Calu3 (cell line): ENCODE data around the gene PSMD1. TPM values are rescaled to one million over a fixed set of nuclear protein-coding genes. Genes with fewer than 3 reads are reported as not detected.

Experiments used
- BruUV-seq: library from RNA; stranded (reverse); fragments of 400-500 nt; replicated peaks from 2 replicates; lab custom pipeline; 2021; lab: Mats Ljungman, UMichigan
- CTCF ChIA-PET: fragments of 300-600 bp; sonication (Branson Sonifier 250); formaldehyde crosslinking; loops from one replicate; lab custom pipeline; 2022; ENCODE audit warnings: antibody characterized with exemption; lab: Charles Lee
- DNase-seq: peaks from one replicate; pipeline ENCODE4 v3.0.0; 2022
- H3K27ac Mint-ChIP-seq: one replicate; pipeline ENCODE4 v1.8.0; 2022; ENCODE audit warnings: mixed read lengths; ENCODE audit not compliant: unreplicated experiment
- H3K27me3 Mint-ChIP-seq: one replicate; pipeline ENCODE4 v1.8.0; 2022; ENCODE audit warnings: mixed read lengths; ENCODE audit not compliant: unreplicated experiment
- H3K36me3 Mint-ChIP-seq: one replicate; pipeline ENCODE4 v1.8.0; 2022; ENCODE audit warnings: mild to moderate bottlenecking, moderate library complexity, mixed read lengths; ENCODE audit not compliant: insufficient read depth, unreplicated experiment
- H3K4me1 Mint-ChIP-seq: one replicate; pipeline ENCODE4 v1.8.0; 2022; ENCODE audit warnings: mild to moderate bottlenecking, low read depth, mixed read lengths; ENCODE audit not compliant: unreplicated experiment
- H3K4me3 Mint-ChIP-seq: one replicate; pipeline ENCODE4 v1.8.0; 2022; ENCODE audit warnings: mild to moderate bottlenecking, low read depth, moderate library complexity, mixed read lengths; ENCODE audit not compliant: unreplicated experiment
- H3K9me3 Mint-ChIP-seq: one replicate; pipeline ENCODE4 v1.8.0; 2022; ENCODE audit warnings: low read depth, mixed read lengths; ENCODE audit not compliant: unreplicated experiment
- intact Hi-C: fragments of 100-400 bp; cut with micrococcal nuclease; formaldehyde crosslinking; loops from one replicate; pipeline ENCODE4 v1.10.0; 2022; ENCODE audit not compliant: unreplicated experiment
- total RNA-seq: library from RNA; stranded (reverse); gene quantifications from 2 replicates; pipeline ENCODE4 v1.2.3, GENCODE V29; 2022
- TF ChIP-seq, protein P1 (sequence below): fragments of 200-600 bp; IDR thresholded peaks from one replicate; pipeline ENCODE4 v1.8.0; 2022; ENCODE audit warnings: antibody characterized with exemption; ENCODE audit not compliant: unreplicated experiment

The PSMD1 gene
- total RNA-seq, 1 experiment from 2014 or later = 135 TPM

DNA sequence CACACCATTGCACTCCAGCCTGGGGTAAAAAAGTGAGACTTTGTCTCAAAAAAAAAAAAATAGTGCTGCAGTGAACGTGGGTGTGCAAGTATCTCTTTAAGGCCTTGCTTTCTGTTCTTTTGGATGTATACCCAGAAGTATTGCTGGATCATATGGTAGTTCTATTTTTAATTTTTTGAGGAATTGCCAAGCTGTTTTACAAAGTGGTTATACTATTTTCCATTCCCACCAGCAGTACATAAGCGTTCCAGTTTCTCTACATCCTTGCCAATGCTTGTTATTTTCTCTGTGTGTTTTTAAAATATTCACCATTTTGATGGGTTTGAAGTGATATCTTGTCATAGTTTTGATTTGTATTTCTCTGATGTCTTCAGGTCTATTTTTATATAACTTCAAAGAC is 154.8 kb downstream of the PSMD1 start:
- CTCF ChIA-PET = interaction anchor here (0.8 kb wide), 1 partner anchor 240 kb away, joined by 3 read pairs; no protein-coding TSS in a partner anchor
- no peak overlapping the region for H3K4me3 Mint-ChIP-seq
- DNase-seq = no peak
- TF ChIP-seq, protein P1, sequence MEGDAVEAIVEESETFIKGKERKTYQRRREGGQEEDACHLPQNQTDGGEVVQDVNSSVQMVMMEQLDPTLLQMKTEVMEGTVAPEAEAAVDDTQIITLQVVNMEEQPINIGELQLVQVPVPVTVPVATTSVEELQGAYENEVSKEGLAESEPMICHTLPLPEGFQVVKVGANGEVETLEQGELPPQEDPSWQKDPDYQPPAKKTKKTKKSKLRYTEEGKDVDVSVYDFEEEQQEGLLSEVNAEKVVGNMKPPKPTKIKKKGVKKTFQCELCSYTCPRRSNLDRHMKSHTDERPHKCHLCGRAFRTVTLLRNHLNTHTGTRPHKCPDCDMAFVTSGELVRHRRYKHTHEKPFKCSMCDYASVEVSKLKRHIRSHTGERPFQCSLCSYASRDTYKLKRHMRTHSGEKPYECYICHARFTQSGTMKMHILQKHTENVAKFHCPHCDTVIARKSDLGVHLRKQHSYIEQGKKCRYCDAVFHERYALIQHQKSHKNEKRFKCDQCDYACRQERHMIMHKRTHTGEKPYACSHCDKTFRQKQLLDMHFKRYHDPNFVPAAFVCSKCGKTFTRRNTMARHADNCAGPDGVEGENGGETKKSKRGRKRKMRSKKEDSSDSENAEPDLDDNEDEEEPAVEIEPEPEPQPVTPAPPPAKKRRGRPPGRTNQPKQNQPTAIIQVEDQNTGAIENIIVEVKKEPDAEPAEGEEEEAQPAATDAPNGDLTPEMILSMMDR = no peak
- no peaks in the 10 kb centered on the region for H3K4me1 Mint-ChIP-seq
- no peaks in the 10 kb centered on the region for H3K27me3 Mint-ChIP-seq
- intact Hi-C loops = no loop called here
- no TSS peak for BruUV-seq
- H3K9me3 Mint-ChIP-seq = no peaks in the 10 kb centered on the region
- no peaks in the 10 kb centered on the region for H3K36me3 Mint-ChIP-seq
- no peak overlapping the region for H3K27ac Mint-ChIP-seq

DNA sequence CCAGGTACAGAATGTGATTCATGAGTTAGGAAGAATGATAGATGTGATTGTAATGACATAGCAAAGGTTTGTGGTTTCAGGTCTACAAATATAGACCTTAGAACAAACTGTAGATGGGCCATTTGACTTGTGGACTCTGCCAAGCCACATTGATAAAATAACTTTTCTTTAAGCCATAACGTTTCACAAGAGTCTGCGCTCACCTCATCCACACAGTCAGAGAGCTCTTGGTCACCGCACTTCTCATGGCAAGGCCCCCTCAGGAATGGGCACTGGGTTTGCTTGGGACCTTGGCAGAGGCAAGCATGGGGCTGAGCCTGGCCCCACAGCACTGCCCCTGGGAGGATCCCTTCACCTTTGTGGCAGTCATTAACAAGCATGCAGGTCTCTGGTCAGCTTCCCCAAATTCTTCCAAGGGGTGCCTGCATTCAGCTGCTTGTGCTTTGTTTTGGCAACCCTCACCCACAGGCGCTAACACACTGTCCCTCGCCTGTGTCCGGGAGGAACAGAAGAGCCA is 155.7 kb downstream of the PSMD1 start:
- H3K36me3 Mint-ChIP-seq = no peaks in the 10 kb centered on the region
- peak; percentile 16 for DNase-seq
- no peak overlapping the region for H3K4me3 Mint-ChIP-seq
- intact Hi-C loops = no loop called here
- no TSS peak for BruUV-seq
- H3K9me3 Mint-ChIP-seq = no peaks in the 10 kb centered on the region
- H3K4me1 Mint-ChIP-seq = no peaks in the 10 kb centered on the region
- no peaks in the 10 kb centered on the region for H3K27me3 Mint-ChIP-seq
- TF ChIP-seq, protein P1 = no peak
- no peak overlapping the region for H3K27ac Mint-ChIP-seq
- CTCF ChIA-PET = interaction anchor here (0.8 kb wide), 1 partner anchor 239 kb away, joined by 3 read pairs; no protein-coding TSS in a partner anchor

DNA sequence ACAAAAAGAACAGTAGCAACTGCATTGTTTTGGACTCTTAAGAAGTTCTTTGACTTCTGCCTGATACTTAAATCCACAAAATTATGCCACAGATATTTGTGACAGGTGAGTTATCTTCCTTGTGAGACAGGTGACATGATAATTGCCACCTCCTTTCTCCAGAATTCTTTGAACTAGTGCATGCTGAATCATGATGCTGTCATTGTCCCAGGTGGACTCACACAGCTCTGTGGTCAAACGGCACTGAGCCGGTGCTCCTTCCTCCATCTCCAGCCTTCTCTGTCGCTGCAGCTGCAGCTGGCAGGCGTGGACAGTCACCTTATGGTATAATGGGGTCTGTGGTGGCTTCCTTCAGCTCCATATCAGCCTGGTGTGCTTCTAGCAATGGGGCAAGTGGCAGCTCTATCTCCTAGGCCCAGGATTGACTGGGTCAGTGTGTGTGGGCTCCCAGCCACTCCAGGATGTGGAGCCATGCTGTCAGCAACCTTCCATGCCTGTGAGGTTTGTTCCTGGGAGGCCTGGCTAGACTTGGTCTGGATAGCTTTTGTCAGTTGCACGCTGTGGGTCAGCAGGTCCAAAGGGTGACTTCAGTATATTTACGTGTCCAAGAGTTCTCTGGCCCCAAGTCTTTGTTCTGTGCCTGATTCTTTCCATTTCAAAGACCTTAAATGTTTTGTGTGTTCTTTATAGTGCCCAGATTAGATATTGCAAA is 157.4 kb downstream of the PSMD1 start:
- Mint-ChIP-seq H3K27ac (no peak overlapping the region), H3K36me3 (no peaks in the 10 kb centered on the region), H3K4me3 (no peak overlapping the region), H3K9me3 (no peaks in the 10 kb centered on the region), H3K4me1 (no peaks in the 10 kb centered on the region), H3K27me3 (no peaks in the 10 kb centered on the region)
- no peak for DNase-seq
- CTCF ChIA-PET = no interaction called here
- no TSS peak for BruUV-seq
- TF ChIP-seq, protein P1 = no peak
- intact Hi-C loops = no loop called here

DNA sequence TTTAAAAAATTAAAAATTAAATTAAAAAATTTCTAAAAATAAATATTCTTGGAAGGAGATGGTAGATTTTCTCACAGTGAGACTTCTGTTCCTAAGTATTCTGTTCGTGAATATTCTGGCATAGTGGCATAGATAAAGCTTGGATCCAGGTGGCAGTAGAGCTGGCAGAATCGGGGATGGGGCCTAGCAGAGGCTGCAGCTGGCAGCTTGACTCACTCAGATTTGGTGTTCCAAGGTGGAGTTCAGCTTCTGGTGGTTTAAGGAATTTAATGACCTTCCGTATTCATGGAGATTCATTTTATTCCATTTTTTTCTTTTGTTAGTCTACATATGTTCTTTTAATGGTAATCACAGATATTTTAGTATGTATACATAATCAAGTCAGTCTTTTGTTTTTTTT is 161.7 kb downstream of the PSMD1 start:
- no TSS peak for BruUV-seq

More for the DNA sequence above, 161.7 kb downstream of the PSMD1 start:
- Mint-ChIP-seq H3K4me1 (no peaks in the 10 kb centered on the region), H3K27me3 (no peaks in the 10 kb centered on the region), H3K27ac (no peak overlapping the region), H3K36me3 (no peaks in the 10 kb centered on the region), H3K9me3 (no peaks in the 10 kb centered on the region), H3K4me3 (no peak overlapping the region)
- TF ChIP-seq, protein P1 = no peak
- intact Hi-C loops = no loop called here
- CTCF ChIA-PET = interaction anchor here (0.7 kb wide), 1 partner anchor 50 kb away, joined by 3 read pairs; no protein-coding TSS in a partner anchor
- no peak for DNase-seq
